ENCODE results near the gene CYTH1. TPM values are rescaled to one million over a fixed set of nuclear protein-coding genes. Genes with fewer than 3 reads are reported as not detected.

The CYTH1 gene
- polyA plus RNA-seq, 1 donor from 2014 or later, result 120 TPM

GRCh38 chr17:78794864-78795640, 13.0 kb upstream of the CYTH1 start:
- TF ChIP-seq MXI1 (conservative IDR thresholded peaks at IDR 0.05; ENCODE audit: poor library complexity, severe bottlenecking) (no peak), SMC3 (conservative IDR thresholded peaks at IDR 0.05; ENCODE audit: poor library complexity) (no peak), REST (IDR thresholded peaks at IDR 0.05; ENCODE audit: borderline replicate concordance) (no peak)
- TF ChIP-seq, protein P1, sequence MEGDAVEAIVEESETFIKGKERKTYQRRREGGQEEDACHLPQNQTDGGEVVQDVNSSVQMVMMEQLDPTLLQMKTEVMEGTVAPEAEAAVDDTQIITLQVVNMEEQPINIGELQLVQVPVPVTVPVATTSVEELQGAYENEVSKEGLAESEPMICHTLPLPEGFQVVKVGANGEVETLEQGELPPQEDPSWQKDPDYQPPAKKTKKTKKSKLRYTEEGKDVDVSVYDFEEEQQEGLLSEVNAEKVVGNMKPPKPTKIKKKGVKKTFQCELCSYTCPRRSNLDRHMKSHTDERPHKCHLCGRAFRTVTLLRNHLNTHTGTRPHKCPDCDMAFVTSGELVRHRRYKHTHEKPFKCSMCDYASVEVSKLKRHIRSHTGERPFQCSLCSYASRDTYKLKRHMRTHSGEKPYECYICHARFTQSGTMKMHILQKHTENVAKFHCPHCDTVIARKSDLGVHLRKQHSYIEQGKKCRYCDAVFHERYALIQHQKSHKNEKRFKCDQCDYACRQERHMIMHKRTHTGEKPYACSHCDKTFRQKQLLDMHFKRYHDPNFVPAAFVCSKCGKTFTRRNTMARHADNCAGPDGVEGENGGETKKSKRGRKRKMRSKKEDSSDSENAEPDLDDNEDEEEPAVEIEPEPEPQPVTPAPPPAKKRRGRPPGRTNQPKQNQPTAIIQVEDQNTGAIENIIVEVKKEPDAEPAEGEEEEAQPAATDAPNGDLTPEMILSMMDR (IDR thresholded peaks at IDR 0.05; ENCODE audit: poor library complexity, severe bottlenecking), result no peak

DNA sequence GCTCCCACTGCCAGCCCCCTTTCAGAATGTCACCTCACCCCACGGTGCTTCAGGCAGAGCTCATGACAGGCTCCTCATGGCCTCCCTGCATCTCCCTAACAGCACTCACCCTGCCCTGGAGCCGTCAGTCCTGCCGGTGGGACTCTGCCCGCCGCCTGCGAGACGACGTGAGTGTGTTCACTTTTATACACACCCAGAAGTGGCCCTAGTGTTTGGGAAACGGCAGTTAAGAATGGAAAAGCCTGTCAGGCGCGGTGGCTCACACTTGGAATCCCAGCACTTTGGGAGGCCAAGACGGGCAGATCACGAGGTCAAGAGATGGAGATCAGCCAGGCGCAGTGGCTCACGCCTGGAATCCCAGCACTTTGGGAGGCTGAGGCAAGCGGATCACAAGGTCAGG, 12.3 kb upstream of the CYTH1 start:
- no peaks in the 10 kb centered on the region for H3K79me2 ChIP-seq (replicated peaks; ENCODE audit: insufficient read depth, low read length)
- TF ChIP-seq REST (IDR thresholded peaks at IDR 0.05; ENCODE audit: borderline replicate concordance), result no peak
- no peak for TF ChIP-seq POLR2AphosphoS5 (IDR thresholded peaks at IDR 0.05)
- no peak for TF ChIP-seq MXI1 (conservative IDR thresholded peaks at IDR 0.05; ENCODE audit: poor library complexity, severe bottlenecking)
- no peak for TF ChIP-seq RAD21 (conservative IDR thresholded peaks at IDR 0.05)
- no peak for TF ChIP-seq EP300 (conservative IDR thresholded peaks at IDR 0.05; ENCODE audit: poor library complexity, severe bottlenecking)
- TF ChIP-seq TAF1 (IDR thresholded peaks at IDR 0.05; ENCODE audit: low read depth), result no peak
- no peak for TF ChIP-seq EZH2 (IDR thresholded peaks at IDR 0.05; ENCODE audit: borderline replicate concordance, insufficient read depth, low read length, poor library complexity, severe bottlenecking)
- TF ChIP-seq SMC3 (conservative IDR thresholded peaks at IDR 0.05; ENCODE audit: poor library complexity), result no peak
- no peaks in the 10 kb centered on the region for H3F3A ChIP-seq (ENCODE audit: insufficient read depth, low read length, poor library complexity, severe bottlenecking)
- H3K4me3 ChIP-seq (ENCODE audit: low read length), result no peak overlapping the region
- H2AFZ ChIP-seq (ENCODE audit: low read depth, low read length), result no peak overlapping the region
- H3K9me2 ChIP-seq (ENCODE audit: insufficient read depth, low read length), result no peaks in the 10 kb centered on the region
- no peaks in the 10 kb centered on the region for H4K20me1 ChIP-seq (ENCODE audit: insufficient read depth)
- H3K27ac ChIP-seq (ENCODE audit: low read length), result no peak overlapping the region
- no peaks in the 10 kb centered on the region for H3K36me3 ChIP-seq (ENCODE audit: insufficient read depth, low read length)
- no peak overlapping the region for H3K4me2 ChIP-seq (ENCODE audit: low read length)
- H3K9me3 ChIP-seq (ENCODE audit: low read length), result no peaks in the 10 kb centered on the region
- no peaks in the 10 kb centered on the region for H3K27me3 ChIP-seq (ENCODE audit: insufficient read depth, low read depth, low read length)
- H3K9ac ChIP-seq (ENCODE audit: low read length), result no peak overlapping the region

More at GRCh38 chr17:78794864-78795640, 13.0 kb upstream of the CYTH1 start:
- H3K4me2 ChIP-seq (ENCODE audit: low read length), result no peak overlapping the region
- H3K4me3 ChIP-seq (ENCODE audit: low read length), result no peak overlapping the region
- H3K9me3 ChIP-seq (ENCODE audit: low read length), result no peaks in the 10 kb centered on the region
- no peaks in the 10 kb centered on the region for H3K79me2 ChIP-seq (replicated peaks; ENCODE audit: insufficient read depth, low read length)
- H2AFZ ChIP-seq (ENCODE audit: low read depth, low read length), result no peak overlapping the region
- H3F3A ChIP-seq (ENCODE audit: insufficient read depth, low read length, poor library complexity, severe bottlenecking), result no peaks in the 10 kb centered on the region
- H3K27me3 ChIP-seq (ENCODE audit: insufficient read depth, low read depth, low read length), result no peaks in the 10 kb centered on the region
- no peak overlapping the region for H3K27ac ChIP-seq (ENCODE audit: low read length)
- H4K20me1 ChIP-seq (ENCODE audit: insufficient read depth), result no peaks in the 10 kb centered on the region
- no peaks in the 10 kb centered on the region for H3K9me2 ChIP-seq (ENCODE audit: insufficient read depth, low read length)
- no peaks in the 10 kb centered on the region for H3K36me3 ChIP-seq (ENCODE audit: insufficient read depth, low read length)
- no peak overlapping the region for H3K9ac ChIP-seq (ENCODE audit: low read length)

Data from neural cell (in vitro differentiated cells).